KMS-11 (cell line): ENCODE results near the gene LIG3.
A peak's percentile ranks its signal among the peaks of the same experiment; 100 is the strongest.

Source experiments
- H2AFZ ChIP-seq: fragments of 200-600 bp; sonication (generic); 2 replicates; pipeline ENCODE4 v1.6.1; 2016; ENCODE audit warnings: antibody characterized with exemption, mixed run types, low read depth
- H3K27ac ChIP-seq: fragments of 200-600 bp; sonication (generic); 2 replicates; pipeline ENCODE4 v1.6.1; 2016; ENCODE audit warnings: mild to moderate bottlenecking, mixed run types
- H3K27me3 ChIP-seq: fragments of 200-600 bp; sonication (generic); 2 replicates; pipeline ENCODE4 v1.6.1; 2017; ENCODE audit warnings: mild to moderate bottlenecking, low read depth, mixed run types, moderate library complexity; ENCODE audit not compliant: insufficient read depth
- H3K36me3 ChIP-seq: fragments of 200-600 bp; sonication (generic); 2 replicates; pipeline ENCODE4 v1.6.1; 2017; ENCODE audit warnings: mild to moderate bottlenecking, mixed run types; ENCODE audit not compliant: insufficient read depth
- H3K4me1 ChIP-seq: fragments of 200-600 bp; sonication (generic); 2 replicates; pipeline ENCODE4 v1.6.1; 2016; ENCODE audit warnings: mild to moderate bottlenecking, low read depth, mixed run types; ENCODE audit not compliant: poor library complexity, severe bottlenecking
- H3K4me2 ChIP-seq: fragments of 200-600 bp; sonication (generic); 2 replicates; pipeline ENCODE4 v1.7.0; 2016; ENCODE audit warnings: mild to moderate bottlenecking, mixed run types
- H3K4me3 ChIP-seq: fragments of 200-600 bp; sonication (generic); IDR thresholded peaks from 2 replicates; pipeline ENCODE4 v1.6.1; 2017; ENCODE audit warnings: low read depth, low read length, mixed read lengths; ENCODE audit not compliant: insufficient read depth
- H3K79me2 ChIP-seq: fragments of 200-600 bp; sonication (generic); 2 replicates; pipeline ENCODE4 v1.6.1; 2016; ENCODE audit warnings: low read depth, mixed run types; ENCODE audit not compliant: insufficient read depth
- H3K9ac ChIP-seq: fragments of 200-600 bp; sonication (generic); 2 replicates; pipeline ENCODE4 v1.6.1; 2016; ENCODE audit warnings: mild to moderate bottlenecking, mixed run types
- H4K20me1 ChIP-seq: fragments of 200-600 bp; sonication (generic); 2 replicates; pipeline ENCODE4 v1.6.1; 2016; ENCODE audit warnings: mild to moderate bottlenecking, mixed run types; ENCODE audit not compliant: insufficient read depth
- CTCF ChIP-seq: fragments of 200-600 bp; sonication (generic); conservative IDR thresholded peaks from 2 replicates; pipeline ENCODE4 v1.6.1; 2017; ENCODE audit warnings: low read depth, mild to moderate bottlenecking, antibody characterized with exemption, low read length, moderate library complexity, mixed read lengths

Gene LIG3

GRCh38 chr17:34981538-34982241, 1.4 kb downstream of the LIG3 start:
- Histone ChIP-seq H3K9ac (peak overlapping the region; percentile 97), H3K36me3 (no peaks in the 10 kb centered on the region), H3K27me3 (no peaks in the 10 kb centered on the region), H3K4me1 (peaks cover 19% of the 10 kb centered on the region), H3K79me2 (peaks cover 26% of the 10 kb centered on the region), H3K27ac (peak overlapping the region; percentile 98), H3K4me3 (no peak overlapping the region), H2AFZ (0 out of 2 replicates have a peak overlapping the region, but pooled peaks have one; percentile 15), H4K20me1 (no peaks in the 10 kb centered on the region), H3K4me2 (peak overlapping the region; percentile 85)
- no peak for TF ChIP-seq CTCF

GRCh38 chr17:34987232-34987631, 6.9 kb downstream of the LIG3 start:
- H3K27ac ChIP-seq: no peak overlapping the region
- no peak overlapping the region for H3K4me3 ChIP-seq
- H4K20me1 ChIP-seq: no peaks in the 10 kb centered on the region
- H2AFZ ChIP-seq: no peak overlapping the region
- H3K36me3 ChIP-seq: peaks cover 7% of the 10 kb centered on the region; the same call in 1 of the 2 replicates
- no peak overlapping the region for H3K9ac ChIP-seq
- no peaks in the 10 kb centered on the region for H3K27me3 ChIP-seq
- TF ChIP-seq CTCF: no peak
- no peak overlapping the region for H3K4me2 ChIP-seq
- H3K79me2 ChIP-seq: peaks cover 16% of the 10 kb centered on the region; the same call in 1 of the 2 replicates
- peaks cover 44% of the 10 kb centered on the region for H3K4me1 ChIP-seq

- Histone ChIP-seq H3K4me2 (no peak overlapping the region; the same call in 1 of the 2 replicates), H3K4me1 (peaks cover 57% of the 10 kb centered on the region), H4K20me1 (no peaks in the 10 kb centered on the region), H3K9ac (no peak overlapping the region), H3K36me3 (peaks cover 7% of the 10 kb centered on the region; the same call in 1 of the 2 replicates), H3K4me3 (no peak overlapping the region), H3K27ac (no peak overlapping the region), H3K79me2 (peaks cover 3% of the 10 kb centered on the region; the same call in 1 of the 2 replicates), H2AFZ (no peak overlapping the region), H3K27me3 (no peaks in the 10 kb centered on the region)
- TF ChIP-seq CTCF: no peak
Observed at GRCh38 chr17:34988644-34989043, 8.3 kb downstream of the LIG3 start.

- no peak overlapping the region for H3K4me3 ChIP-seq
- no peak overlapping the region for H2AFZ ChIP-seq
- H3K79me2 ChIP-seq: no peaks in the 10 kb centered on the region
- no peak for TF ChIP-seq CTCF
- no peaks in the 10 kb centered on the region for H4K20me1 ChIP-seq
- H3K27me3 ChIP-seq: no peaks in the 10 kb centered on the region
- peak overlapping the region; percentile 86; the same call in 1 of the 2 replicates for H3K4me2 ChIP-seq
- peaks cover 63% of the 10 kb centered on the region for H3K4me1 ChIP-seq
- H3K27ac ChIP-seq: peak overlapping the region; percentile 93
- no peak overlapping the region for H3K9ac ChIP-seq
- H3K36me3 ChIP-seq: peaks cover 7% of the 10 kb centered on the region; the same call in 1 of the 2 replicates
Observed at GRCh38 chr17:34989473-34989872, 9.2 kb downstream of the LIG3 start.
